ENCODE measurements around the gene IFFO2.

DNA sequence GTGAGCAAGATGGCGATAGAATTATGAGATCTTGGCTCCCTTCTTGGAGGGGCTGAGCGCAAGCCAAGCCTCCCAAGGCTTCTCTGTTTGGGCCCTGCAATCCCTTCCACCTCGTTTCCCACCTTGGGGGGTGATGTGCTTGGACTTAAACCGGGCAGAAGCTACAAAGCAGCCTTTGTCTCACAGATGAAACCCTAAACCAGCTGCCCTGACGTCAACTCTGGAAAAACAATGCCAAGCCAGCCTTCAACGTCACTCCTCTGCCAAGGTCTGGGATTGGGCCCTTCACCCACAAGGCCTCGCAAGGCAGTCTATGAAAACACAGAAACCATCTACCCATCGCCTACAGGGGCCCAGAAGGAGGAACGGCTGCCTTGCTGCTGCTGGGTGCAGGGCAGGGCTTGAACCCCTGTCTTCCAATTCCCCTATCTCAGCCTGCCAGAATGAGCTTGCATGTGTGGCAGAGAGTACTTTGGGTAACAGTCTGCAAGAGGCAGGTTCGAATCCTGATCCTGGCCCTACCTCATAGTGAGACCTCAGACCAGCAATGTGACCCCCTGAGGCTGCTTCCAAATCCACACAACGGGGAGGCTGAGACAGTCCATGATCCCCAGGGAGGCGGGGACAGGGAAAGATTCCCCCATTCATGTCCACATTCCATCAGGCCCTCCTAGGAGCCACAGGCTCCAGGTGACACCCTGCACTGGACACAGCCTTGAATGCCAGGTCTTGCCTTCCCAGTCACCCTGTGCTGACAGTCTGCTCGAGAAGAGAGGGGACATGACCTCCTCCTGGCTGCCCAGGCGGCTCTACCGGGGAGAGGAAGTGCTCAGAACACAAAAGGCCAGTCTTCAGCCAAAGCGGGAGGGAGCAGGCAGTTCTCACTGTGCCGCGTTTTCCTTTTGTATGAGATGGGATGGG, 15.0 kb downstream of the IFFO2 start:
- TF ChIP-seq CTCF (IDR thresholded peaks at IDR 0.05), result peak in 1 of 6 experiments; percentile 19
- TF ChIP-seq POLR2A (IDR thresholded peaks at IDR 0.05), result peak in 1 of 2 donors; percentile 46
